DMS153 (cell line): ENCODE measurements around the gene CSTF2.
"Not testable (repeated sequence)": the region's sequence is repeated elsewhere in the genome, so short reads cannot be mapped to it uniquely, and the experiment has no call there.

Experiments
- DNase-seq: peaks from one replicate; lab custom pipeline; 2025; lab: John Stamatoyannopoulos, UW

CSTF2 gene

GRCh38 chrX:100819837-100820666 is at the start of gene CSTF2:
CSTF2 (plus strand) TSS chrX:100820391; CDS start chrX:100820417, 26 bp downstream.
- DNase-seq = peak; percentile 62

GRCh38 chrX:100796371-100796770 is 23.8 kb upstream of the CSTF2 start:
- DNase-seq = not testable (repeated sequence)

- no peak for DNase-seq
Observed at GRCh38 chrX:100797359-100797758, 22.8 kb upstream of the CSTF2 start.

GRCh38 chrX:100798484-100799214 is 21.5 kb upstream of the CSTF2 start:
- DNase-seq = no peak

- DNase-seq = no peak
Observed at GRCh38 chrX:100802843-100803242, 17.3 kb upstream of the CSTF2 start.

- no peak for DNase-seq
Observed at GRCh38 chrX:100804780-100805179, 15.4 kb upstream of the CSTF2 start.

GRCh38 chrX:100808265-100808664 is 11.9 kb upstream of the CSTF2 start:
- not testable (repeated sequence) for DNase-seq

- DNase-seq = no peak
Observed at GRCh38 chrX:100812216-100813158, 7.7 kb upstream of the CSTF2 start.

GRCh38 chrX:100817340-100817739 is 2.9 kb upstream of the CSTF2 start:
- DNase-seq = no peak

- DNase-seq = no peak
Observed at GRCh38 chrX:100819534-100819836, 706 bp upstream of the CSTF2 start.

GRCh38 chrX:100829730-100830129 is 9.5 kb downstream of the CSTF2 start:
- no peak for DNase-seq

GRCh38 chrX:100830143-100830542 is 10.0 kb downstream of the CSTF2 start:
- no peak for DNase-seq

- no peak for DNase-seq
Observed at GRCh38 chrX:100830547-100830946, 10.4 kb downstream of the CSTF2 start.

- no peak for DNase-seq
Observed at GRCh38 chrX:100831219-100831946, 11.2 kb downstream of the CSTF2 start.

- no peak for DNase-seq
Observed at GRCh38 chrX:100850317-100850716, 30.1 kb downstream of the CSTF2 start.

- no peak for DNase-seq
Observed at GRCh38 chrX:100852810-100853209, 32.6 kb downstream of the CSTF2 start.

- no peak for DNase-seq
Observed at GRCh38 chrX:100863326-100863864, 43.2 kb downstream of the CSTF2 start.

- no peak for DNase-seq
Observed at GRCh38 chrX:100864657-100865391, 44.6 kb downstream of the CSTF2 start.

GRCh38 chrX:100868273-100868672 is 48.1 kb downstream of the CSTF2 start:
- DNase-seq = no peak

- DNase-seq = no peak
Observed at GRCh38 chrX:100870527-100870926, 50.3 kb downstream of the CSTF2 start.
